HCT116 (cell line): Measurements from ENCODE around the gene PRRT1. TPM values are rescaled to one million over a fixed set of nuclear protein-coding genes. Genes with fewer than 3 reads are reported as not detected.

Experiments used
- ATAC-seq: fragments of 200-7000 bp; cut with Tn5 transposase; 2 replicates; pipeline ENCODE4 v1.9.1; 2020; ENCODE audit warnings: mild to moderate bottlenecking, moderate library complexity
- BruUV-seq: library from RNA; stranded (reverse); fragments of 400-500 nt; replicated peaks from 2 replicates; lab custom pipeline; 2021; lab: Mats Ljungman, UMichigan
- CTCF ChIA-PET: fragments of 300-600 bp; sonication (Branson Sonifier 250); formaldehyde crosslinking; loops from one replicate; lab custom pipeline; 2021; ENCODE audit warnings: antibody characterized with exemption; lab: Charles Lee
- POLR2A ChIA-PET: fragments of 300-600, 350-600 bp; sonication (Branson Sonifier 250); formaldehyde crosslinking; loops from one replicate; lab custom pipeline; 2021; ENCODE audit warnings: antibody characterized with exemption; lab: Charles Lee
- RAD21 ChIA-PET, 2 experiments: fragments of 300-600 bp; sonication (Branson Sonifier 250); formaldehyde crosslinking; loops; one replicate each; lab custom pipeline; 2023; ENCODE audit warnings: low total read pairs in 2 of 2; ENCODE audit not compliant: uncharacterized antibody in 2 of 2, unreplicated experiment in 2 of 2, low non-redundant PET in 1 of 2; lab: Charles Lee
- DNase-seq: peaks from one replicate; pipeline ENCODE4 v3.0.0-alpha.2; 2010; ENCODE audit warnings: low read depth, low spot score
- H2AFZ ChIP-seq: fragments of 200-600 bp; shearing (Covaris generic), sonication (generic); 2 replicates; pipeline ENCODE4 v1.6.1; 2017; ENCODE audit warnings: low read depth, mixed run types, mixed read lengths, antibody characterized with exemption, low read length; ENCODE audit not compliant: poor library complexity, severe bottlenecking
- H3K27ac ChIP-seq: 2 replicates; pipeline ENCODE4 v1.5.1; 2012; ENCODE audit warnings: low read depth, low read length
- H3K27me3 ChIP-seq: fragments of 200-600 bp; sonication (generic); 2 replicates; pipeline ENCODE4 v1.6.1; 2016; ENCODE audit warnings: mixed run types, low read length, mixed read lengths; ENCODE audit not compliant: insufficient read depth
- H3K36me3 ChIP-seq, 2 experiments: fragments of 200-500 bp in 1 of 2; fragments of 200-600 bp in 1 of 2; sonication (Bioruptor generic) in 1 of 2; sonication (generic) in 1 of 2; 2 replicates each; pipeline versions ENCODE4 v1.5.1 to v1.6.1; 2014 to 2016; ENCODE audit warnings: low read length in 2 of 2, inconsistent platforms in 1 of 2, mixed read lengths in 1 of 2, mixed run types in 1 of 2; ENCODE audit not compliant: insufficient read depth in 2 of 2, control insufficient read depth in 1 of 2
- H3K4me1 ChIP-seq, 2 experiments: fragments of 200-600 bp in 1 of 2; sonication (generic) in 1 of 2; 2 replicates each; pipeline versions ENCODE4 v1.5.1 to v1.6.1; 2012 to 2017; ENCODE audit warnings: low read length in 2 of 2, inconsistent platforms in 1 of 2, mild to moderate bottlenecking in 1 of 2, mixed read lengths in 1 of 2, mixed run types in 1 of 2, moderate library complexity in 1 of 2; ENCODE audit not compliant: insufficient read depth in 2 of 2, control insufficient read depth in 1 of 2
- H3K4me2 ChIP-seq: fragments of 200-600 bp; sonication (generic); 2 replicates; pipeline ENCODE4 v1.6.1; 2017; ENCODE audit warnings: mixed run types, low read length, mixed read lengths
- H3K4me3 ChIP-seq, 2 experiments: fragments of 200-600 bp in 1 of 2; sonication (generic) in 1 of 2; replicated peaks in 1 of 2; 2 replicates each; pipeline ENCODE4 v1.5.1; 2011 to 2016; ENCODE audit warnings: low read length in 2 of 2, control low read depth in 1 of 2, low read depth in 1 of 2, mild to moderate bottlenecking in 1 of 2, mixed read lengths in 1 of 2, mixed run types in 1 of 2
- H3K79me2 ChIP-seq: fragments of 200-600 bp; sonication (generic); 2 replicates; pipeline ENCODE4 v1.6.1; 2017; ENCODE audit warnings: mild to moderate bottlenecking, mixed run types, low read length, moderate library complexity, mixed read lengths; ENCODE audit not compliant: insufficient read depth
- H3K9ac ChIP-seq: fragments of 200-600 bp; sonication (generic); 2 replicates; pipeline ENCODE4 v1.6.1; 2016; ENCODE audit warnings: low read length, mixed read lengths
- H3K9me2 ChIP-seq: fragments of 200-600 bp; sonication (generic), shearing (Covaris generic); 2 replicates; pipeline ENCODE4 v1.6.1; 2017; ENCODE audit warnings: mixed run types, mild to moderate bottlenecking, moderate library complexity; ENCODE audit not compliant: insufficient read depth
- H3K9me3 ChIP-seq, 2 experiments: fragments of 200-500 bp in 1 of 2; fragments of 200-600 bp in 1 of 2; sonication (Bioruptor generic) in 1 of 2; sonication (generic) in 1 of 2; 2 replicates each; pipeline ENCODE4 v1.6.1; 2014 to 2017; ENCODE audit warnings: low read length in 2 of 2, mixed read lengths in 2 of 2, inconsistent platforms in 1 of 2, low read depth in 1 of 2, mild to moderate bottlenecking in 1 of 2, mixed run types in 1 of 2, moderate library complexity in 1 of 2; ENCODE audit not compliant: control insufficient read depth in 1 of 2, insufficient read depth in 1 of 2
- H4K20me1 ChIP-seq: fragments of 200-600 bp; sonication (generic), shearing (Covaris generic); 2 replicates; pipeline ENCODE4 v1.6.1; 2017; ENCODE audit warnings: mixed run types, mild to moderate bottlenecking, moderate library complexity; ENCODE audit not compliant: insufficient read depth
- CBX3 ChIP-seq: IDR thresholded peaks from 2 replicates; pipeline ENCODE4 v1.6.1; 2012; ENCODE audit warnings: low read depth
- CEBPB ChIP-seq: IDR thresholded peaks from 2 replicates; pipeline ENCODE4 v1.6.1; 2012; ENCODE audit warnings: low read depth
- MAX ChIP-seq: IDR thresholded peaks from 2 replicates; pipeline ENCODE4 v1.6.1; 2012
- POLR2A ChIP-seq: IDR thresholded peaks from 2 replicates; pipeline ENCODE4 v1.7.0; 2011; ENCODE audit warnings: borderline replicate concordance; ENCODE audit not compliant: insufficient read depth, insufficient read length; ENCODE audit errors: extremely low read depth
- REST ChIP-seq: IDR thresholded peaks from 2 replicates; pipeline ENCODE4 v1.6.1; 2012; ENCODE audit warnings: low read depth
- intact Hi-C: fragments of 100-400 bp; cut with micrococcal nuclease; formaldehyde crosslinking; loops from 2 replicates; pipeline ENCODE4 v1.10.0; 2022
- total RNA-seq: library from RNA; stranded (reverse); gene quantifications from one replicate; pipeline ENCODE4 v1.2.1, GENCODE V29; 2021; ENCODE audit not compliant: unreplicated experiment

The PRRT1 gene
- total RNA-seq, 1 experiment from 2014 or later: 6.1 TPM

- ChIA-PET POLR2A (no interaction called here), RAD21 (no interaction called here), CTCF (no interaction called here)
- Histone ChIP-seq H3K9me3 (no peaks in the 10 kb centered on the region), H3K4me2 (no peak overlapping the region), H3K9me2 (no peaks in the 10 kb centered on the region), H3K9ac (no peak overlapping the region), H3K36me3 (peaks cover under 1 to 8% of the 10 kb centered on the region in 2 experiments; a peak in 2 of 4 replicates), H3K27ac (no peak overlapping the region), H3K27me3 (no peaks in the 10 kb centered on the region), H3K4me1 (peaks cover 6 to 36% of the 10 kb centered on the region in 2 experiments; a peak in 3 of 4 replicates), H3K79me2 (no peaks in the 10 kb centered on the region), H4K20me1 (no peaks in the 10 kb centered on the region), H2AFZ (no peak overlapping the region), H3K4me3 (no peak overlapping the region)
- TF ChIP-seq CEBPB: no peak
- TF ChIP-seq POLR2A: no peak
- TF ChIP-seq CBX3: no peak
- no peak for TF ChIP-seq REST
- no peak for TF ChIP-seq MAX
- intact Hi-C loops: no loop called here
- DNase-seq (no peak), ATAC-seq (no peak)
- no TSS peak for BruUV-seq
These were observed 39.2 kb downstream of the PRRT1 start for GRCh38 chr6:32112431-32112980.
